Ishikawa (cell line): ENCODE results near the gene TMEM117.

Experiments
- CEBPB ChIP-seq: IDR thresholded peaks from 2 replicates; pipeline ENCODE4 v1.6.1; 2012
- CREB1 ChIP-seq: IDR thresholded peaks from 2 replicates; pipeline ENCODE4 v1.6.1; 2012; ENCODE audit warnings: low read depth
- EGR1 ChIP-seq: IDR thresholded peaks from 2 replicates; pipeline ENCODE4 v1.6.1; 2012
- EP300 ChIP-seq: IDR thresholded peaks from 2 replicates; pipeline ENCODE4 v1.6.1; 2012; ENCODE audit warnings: borderline replicate concordance
- FOXM1 ChIP-seq: IDR thresholded peaks from 2 replicates; pipeline ENCODE4 v1.6.1; 2012; ENCODE audit warnings: low read depth, borderline replicate concordance
- MAX ChIP-seq: IDR thresholded peaks from 2 replicates; pipeline ENCODE4 v1.6.1; 2012
- NFIC ChIP-seq: IDR thresholded peaks from 2 replicates; pipeline ENCODE4 v1.6.1; 2012
- RAD21 ChIP-seq: IDR thresholded peaks from 2 replicates; pipeline ENCODE4 v1.6.1; 2012; ENCODE audit warnings: low read depth
- REST ChIP-seq: IDR thresholded peaks from 2 replicates; pipeline ENCODE4 v1.6.1; 2012; ENCODE audit warnings: low read depth, mild to moderate bottlenecking
- TAF1 ChIP-seq: IDR thresholded peaks from 2 replicates; pipeline ENCODE4 v1.6.1; 2012; ENCODE audit warnings: low read depth, mild to moderate bottlenecking
- TCF12 ChIP-seq: IDR thresholded peaks from 2 replicates; pipeline ENCODE4 v1.6.1; 2012; ENCODE audit warnings: low read depth
- TEAD4 ChIP-seq: IDR thresholded peaks from 2 replicates; pipeline ENCODE4 v1.6.1; 2012
- USF1 ChIP-seq: IDR thresholded peaks from 2 replicates; pipeline ENCODE4 v1.6.1; 2012
- YY1 ChIP-seq: IDR thresholded peaks from 2 replicates; pipeline ENCODE4 v1.6.1; 2012; ENCODE audit warnings: low read depth
- ZBTB7A ChIP-seq: IDR thresholded peaks from 2 replicates; pipeline ENCODE4 v1.6.1; 2012; ENCODE audit warnings: low read depth

TMEM117 gene

GRCh38 chr12:44370982-44371381 lies 535.1 kb downstream of the TMEM117 start:
- TF ChIP-seq ZBTB7A (no peak), TEAD4 (no peak), TCF12 (no peak), TAF1 (no peak), EP300 (no peak), YY1 (no peak), EGR1 (no peak), CREB1 (no peak), RAD21 (no peak), FOXM1 (no peak), CEBPB (no peak), NFIC (no peak), REST (no peak), MAX (no peak), USF1 (no peak)

GRCh38 chr12:44372259-44372658 lies 536.4 kb downstream of the TMEM117 start:
- no peak for TF ChIP-seq ZBTB7A
- TF ChIP-seq MAX = no peak
- no peak for TF ChIP-seq TAF1
- no peak for TF ChIP-seq REST
- no peak for TF ChIP-seq CREB1
- no peak for TF ChIP-seq EP300
- no peak for TF ChIP-seq RAD21
- no peak for TF ChIP-seq TCF12
- no peak for TF ChIP-seq EGR1
- TF ChIP-seq YY1 = no peak
- no peak for TF ChIP-seq USF1
- no peak for TF ChIP-seq FOXM1
- TF ChIP-seq CEBPB = no peak
- TF ChIP-seq TEAD4 = no peak

- TF ChIP-seq USF1 (no peak), TAF1 (no peak), TEAD4 (no peak), CREB1 (no peak), TCF12 (no peak), YY1 (no peak), EGR1 (no peak), CEBPB (no peak), REST (no peak), ZBTB7A (no peak), FOXM1 (no peak), MAX (no peak), NFIC (no peak), RAD21 (no peak), EP300 (no peak)
Measured at GRCh38 chr12:44375694-44376093, 539.8 kb downstream of the TMEM117 start.

DNA sequence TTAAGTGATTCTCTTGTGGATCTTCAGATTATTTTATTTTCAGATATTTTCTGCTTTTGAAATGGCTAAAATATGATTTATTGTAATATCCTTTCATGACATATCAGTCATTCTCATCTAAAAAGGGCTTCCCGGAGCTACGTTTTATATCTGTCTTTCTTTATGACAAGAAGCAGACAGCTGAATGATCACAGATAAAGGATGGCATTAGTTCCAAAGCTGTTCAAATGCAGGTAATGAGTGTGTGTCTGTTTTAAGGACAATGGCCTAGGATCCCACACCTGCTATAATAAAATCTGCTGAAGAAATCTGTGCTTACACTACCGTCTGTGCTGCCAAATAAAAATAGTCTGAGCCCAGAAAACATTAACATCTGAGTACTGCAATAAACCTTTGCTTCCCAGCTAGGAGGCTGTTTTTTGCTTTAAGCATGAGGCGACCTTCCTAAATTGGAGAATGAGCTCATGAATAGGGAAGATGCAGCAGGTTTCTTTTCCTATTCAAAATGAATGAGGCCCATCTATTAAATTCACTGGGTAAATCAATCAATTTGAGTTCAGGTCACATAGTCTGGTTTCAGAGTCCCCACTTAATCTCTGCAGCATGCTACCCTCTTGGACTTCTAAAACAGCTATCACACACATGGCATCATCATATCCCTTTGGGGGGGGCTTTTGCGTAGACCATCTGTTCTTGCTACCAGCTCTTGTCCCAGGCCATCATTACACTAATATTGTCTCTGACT lies 541.7 kb downstream of the TMEM117 start:
- no peak for TF ChIP-seq EP300
- no peak for TF ChIP-seq CREB1
- no peak for TF ChIP-seq REST
- no peak for TF ChIP-seq YY1
- no peak for TF ChIP-seq TCF12
- TF ChIP-seq ZBTB7A = no peak
- no peak for TF ChIP-seq TAF1
- no peak for TF ChIP-seq FOXM1
- no peak for TF ChIP-seq NFIC
- no peak for TF ChIP-seq EGR1
- TF ChIP-seq RAD21 = no peak
- no peak for TF ChIP-seq CEBPB
- TF ChIP-seq USF1 = no peak
- no peak for TF ChIP-seq MAX
- TF ChIP-seq TEAD4 = no peak
